GM19397 (cell line): ENCODE results near the gene SLC22A3.

Source experiments
- ATAC-seq: cut with Tn5 transposase; IDR thresholded peaks from one replicate; pipeline ENCODE4 v1.9.1; 2021; ENCODE audit warnings: mild to moderate bottlenecking, moderate library complexity; ENCODE audit not compliant: unreplicated experiment

SLC22A3 gene

DNA sequence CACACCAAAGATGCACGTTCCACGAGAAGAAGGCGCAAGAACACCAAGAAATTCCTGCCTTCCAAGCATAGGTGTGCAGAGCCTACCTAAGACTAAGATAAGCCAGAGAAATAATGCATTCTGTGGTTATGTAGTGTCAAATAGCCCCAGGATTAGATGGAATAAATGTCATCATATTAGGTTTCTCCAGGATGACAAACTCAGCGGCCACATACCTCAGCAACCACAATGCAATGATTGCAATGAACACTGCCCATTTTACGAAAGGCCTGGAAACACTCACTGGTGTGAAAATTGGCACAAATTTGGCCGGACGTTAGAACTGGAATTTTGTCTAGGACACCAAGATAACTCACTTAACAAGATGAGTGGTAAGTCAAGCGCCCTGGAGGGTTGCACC lies 129.7 kb downstream of the SLC22A3 start:
- ATAC-seq, result no peak

DNA sequence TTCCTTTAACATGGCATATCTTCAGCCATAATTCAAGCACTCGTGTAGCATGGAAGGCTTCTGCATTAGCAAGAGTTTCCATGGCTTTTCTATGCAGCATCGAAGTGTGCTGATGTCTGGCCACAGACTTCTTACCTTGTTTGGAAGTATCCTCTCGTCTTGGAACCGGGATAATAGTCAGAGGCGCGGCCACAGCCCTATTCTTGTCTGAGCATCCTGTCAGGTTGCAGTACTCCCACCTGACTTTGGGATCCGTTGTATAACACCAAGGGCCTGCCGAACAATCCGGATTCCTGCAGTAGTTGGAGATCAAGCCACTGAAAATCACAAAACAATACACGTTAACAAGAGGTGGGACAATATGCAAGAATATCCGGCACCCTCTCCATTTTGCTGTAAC lies 138.9 kb downstream of the SLC22A3 start:
- no peak for ATAC-seq

DNA sequence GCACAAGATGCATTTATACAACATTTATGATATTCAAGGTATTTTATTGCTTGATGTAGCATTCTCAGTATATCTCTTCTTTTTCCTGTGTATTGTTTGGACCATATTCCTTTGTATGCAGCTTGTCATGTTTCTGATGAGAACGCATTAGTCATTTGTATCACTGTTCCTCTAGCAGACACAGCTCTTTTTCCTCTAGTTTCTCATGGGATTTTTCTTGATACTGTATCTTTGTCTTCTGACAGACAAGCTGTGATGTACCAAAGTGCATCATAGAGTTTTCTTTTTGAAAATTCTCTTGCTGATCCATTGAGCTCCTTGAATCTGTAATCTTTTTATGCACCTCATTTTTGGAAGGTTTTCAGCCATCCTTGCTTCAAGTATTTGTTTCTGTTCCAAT lies 140.9 kb downstream of the SLC22A3 start:
- no peak for ATAC-seq

DNA sequence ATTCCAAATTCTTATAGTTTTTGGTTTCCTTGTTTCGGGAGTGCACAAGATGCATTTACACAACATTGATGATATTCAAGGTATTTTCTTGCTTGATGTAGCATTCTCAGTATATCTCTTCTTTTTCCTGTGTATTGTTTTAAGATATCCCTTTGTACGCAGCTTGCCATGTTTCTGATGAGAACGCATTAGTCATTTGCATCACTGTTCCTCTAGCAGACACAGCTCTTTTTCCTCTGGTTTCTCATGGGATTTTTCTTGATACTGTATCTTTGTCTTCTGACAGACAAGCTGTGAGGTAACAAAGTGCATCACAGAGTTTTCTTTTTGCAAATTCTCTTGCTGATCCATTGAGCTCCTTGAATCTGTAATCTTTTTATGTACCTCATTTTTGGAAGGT lies 146.4 kb downstream of the SLC22A3 start:
- no peak for ATAC-seq

DNA sequence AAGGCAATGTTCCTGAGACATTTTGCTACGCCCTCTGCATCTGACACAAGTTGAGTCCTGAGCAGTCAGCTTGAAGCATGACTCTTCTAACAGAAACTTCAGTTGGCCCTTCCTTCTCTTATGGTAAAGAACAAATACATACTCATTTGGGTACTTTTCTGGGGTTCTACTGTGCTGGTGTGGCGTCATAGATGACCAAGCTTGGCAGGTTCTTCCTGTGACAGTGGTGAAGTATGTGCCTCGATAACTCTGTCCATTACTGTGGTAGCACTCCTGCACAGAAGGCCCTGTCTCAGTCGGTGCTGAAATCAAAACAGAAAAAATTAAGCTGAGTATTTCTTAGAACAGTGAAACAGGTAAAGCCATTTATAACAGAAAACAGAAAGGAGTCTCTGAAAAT lies 152.5 kb downstream of the SLC22A3 start:
- ATAC-seq, result no peak
